IPS DF 6.9 (cell line): ENCODE results near the gene TPK1.
"Not testable (repeated sequence)": the region's sequence is repeated elsewhere in the genome, so short reads cannot be mapped to it uniquely, and the experiment has no call there.

Source experiments
- DNase-seq: peaks from one replicate; pipeline ENCODE4 v3.0.0-alpha.2; 2013; ENCODE audit warnings: low read depth, low spot score
- H3K27ac ChIP-seq: one replicate; pipeline ENCODE4 v1.5.1; 2013; ENCODE audit warnings: low read length, control low read depth
- H3K27me3 ChIP-seq: 2 replicates; pipeline ENCODE4 v1.6.1; 2013; ENCODE audit warnings: mild to moderate bottlenecking, low read length; ENCODE audit not compliant: control insufficient read depth, insufficient read depth
- H3K36me3 ChIP-seq: 2 replicates; pipeline ENCODE4 v1.6.1; 2013; ENCODE audit warnings: low read length; ENCODE audit not compliant: control insufficient read depth, insufficient read depth
- H3K4me1 ChIP-seq: 2 replicates; pipeline ENCODE4 v1.6.1; 2013; ENCODE audit warnings: low read length; ENCODE audit not compliant: control insufficient read depth, insufficient read depth
- H3K4me3 ChIP-seq: 2 replicates; pipeline ENCODE4 v1.5.1; 2013; ENCODE audit warnings: mild to moderate bottlenecking, low read length
- H3K9me3 ChIP-seq: 2 replicates; pipeline ENCODE4 v1.6.1; 2013; ENCODE audit warnings: low read length, inconsistent platforms; ENCODE audit not compliant: control insufficient read depth, insufficient read depth
- WGBS: extraction: QIAGEN DNeasy Blood & Tissue Kit; methylation state at CpG from one replicate; pipeline ENCODE4 v1.1.7; 2013; ENCODE audit warnings: mixed read lengths, missing lambda C conversion rate; ENCODE audit not compliant: insufficient read length, insufficient coverage; 5-methylcytosine and 5-hydroxymethylcytosine counted together

TPK1 gene

GRCh38 chr7:144800678-144801436 is 35.0 kb downstream of the TPK1 start:
- not testable (repeated sequence) for DNase-seq, H3K4me3 ChIP-seq, H3K27me3 ChIP-seq, H3K27ac ChIP-seq, H3K9me3 ChIP-seq, H3K36me3 ChIP-seq, H3K4me1 ChIP-seq
- whole genome bisulfite sequencing: no CpG with 5 or more reads among the region's 4 CpGs

DNA sequence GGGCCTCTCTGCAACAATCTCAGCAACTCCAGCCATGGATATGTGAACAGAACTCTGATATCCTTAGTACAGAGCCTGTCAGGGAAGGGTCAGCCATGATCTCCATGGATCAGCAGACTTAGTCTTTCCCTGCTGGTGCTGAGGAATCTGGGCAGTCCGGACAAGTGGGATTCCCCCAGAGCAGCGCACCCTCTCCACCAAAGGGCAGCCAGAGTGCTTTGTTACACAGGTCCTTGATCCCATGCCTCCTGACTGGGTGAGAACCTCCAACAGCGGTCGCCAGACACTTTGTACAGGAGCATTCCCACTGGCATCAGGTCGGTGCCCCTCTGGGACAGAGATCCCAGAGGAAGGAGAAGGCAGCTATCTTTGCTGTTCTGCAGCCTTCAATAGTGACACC is 38.9 kb downstream of the TPK1 start:
- DNase-seq: no peak
- WGBS: no CpG with 5 or more reads among the region's 5 CpGs
- H3K36me3 ChIP-seq: no peaks in the 10 kb centered on the region
- no peaks in the 10 kb centered on the region for H3K27me3 ChIP-seq
- no peaks in the 10 kb centered on the region for H3K4me1 ChIP-seq
- no peaks in the 10 kb centered on the region for H3K9me3 ChIP-seq
- no peak overlapping the region for H3K27ac ChIP-seq
- no peak overlapping the region for H3K4me3 ChIP-seq

DNA sequence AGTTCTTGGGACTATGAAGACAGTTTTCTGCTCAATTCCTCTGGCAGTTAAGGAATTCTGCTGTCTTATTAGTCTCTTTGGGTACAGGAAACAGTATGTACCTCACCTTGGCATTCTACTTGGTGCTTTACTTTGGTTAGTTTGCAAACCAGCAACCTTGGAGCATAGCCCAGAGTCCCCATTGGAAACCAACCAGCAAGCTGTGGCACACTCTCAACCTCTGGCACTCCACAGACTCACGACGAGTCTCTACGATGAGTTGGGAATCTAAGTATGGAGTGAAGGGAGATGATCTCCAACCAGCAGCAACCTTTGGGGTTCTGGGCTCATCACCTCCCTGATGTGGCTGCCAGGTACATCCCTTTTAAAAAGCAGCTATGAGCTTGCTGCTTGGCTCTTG is 43.8 kb downstream of the TPK1 start:
- H3K4me1 ChIP-seq: no peaks in the 10 kb centered on the region
- no peak overlapping the region for H3K27ac ChIP-seq
- no peak overlapping the region for H3K4me3 ChIP-seq
- no peaks in the 10 kb centered on the region for H3K27me3 ChIP-seq
- no CpG with 5 or more reads among the region's 3 CpGs for WGBS
- no peaks in the 10 kb centered on the region for H3K9me3 ChIP-seq
- no peaks in the 10 kb centered on the region for H3K36me3 ChIP-seq
- no peak for DNase-seq

- H3K27ac ChIP-seq: no peak overlapping the region
- no peaks in the 10 kb centered on the region for H3K36me3 ChIP-seq
- no peaks in the 10 kb centered on the region for H3K9me3 ChIP-seq
- no peak for DNase-seq
- no peaks in the 10 kb centered on the region for H3K4me1 ChIP-seq
- no CpG with 5 or more reads among the region's 2 CpGs for WGBS
- H3K4me3 ChIP-seq: no peak overlapping the region
- H3K27me3 ChIP-seq: no peaks in the 10 kb centered on the region
Measured at GRCh38 chr7:144791488-144791887, 44.4 kb downstream of the TPK1 start.

DNA sequence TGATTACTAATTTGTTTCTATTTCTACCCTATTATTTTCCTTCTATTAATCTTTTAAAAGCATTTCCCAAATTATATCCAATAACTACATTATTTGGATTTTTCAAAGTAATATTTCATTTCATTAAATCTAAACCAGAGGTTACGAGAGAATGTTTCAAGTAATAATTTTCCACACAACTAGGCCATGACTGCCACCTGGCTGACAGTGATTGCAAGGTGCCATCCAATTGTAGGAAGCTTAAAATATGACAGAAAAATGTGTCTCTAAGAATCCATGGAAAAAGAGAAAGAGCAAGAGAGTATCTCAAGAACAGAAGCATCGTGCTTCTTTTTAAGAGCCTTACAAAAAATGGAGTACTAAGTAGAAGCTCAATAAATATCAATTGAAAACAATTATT is 48.7 kb downstream of the TPK1 start:
- Histone ChIP-seq H3K27ac (no peak overlapping the region), H3K27me3 (no peaks in the 10 kb centered on the region), H3K36me3 (no peaks in the 10 kb centered on the region), H3K4me3 (no peak overlapping the region), H3K9me3 (no peaks in the 10 kb centered on the region), H3K4me1 (peaks cover 1% of the 10 kb centered on the region; the same call in 1 of the 2 replicates)
- DNase-seq: no peak
- WGBS: no CpG with 5 or more reads among the region's 2 CpGs

- no peaks in the 10 kb centered on the region for H3K27me3 ChIP-seq
- no peak overlapping the region for H3K4me3 ChIP-seq
- H3K9me3 ChIP-seq: no peaks in the 10 kb centered on the region
- no peak overlapping the region for H3K27ac ChIP-seq
- no CpG with 5 or more reads among the region's 2 CpGs for WGBS
- DNase-seq: no peak
- no peaks in the 10 kb centered on the region for H3K36me3 ChIP-seq
- H3K4me1 ChIP-seq: peaks cover 1% of the 10 kb centered on the region; the same call in 1 of the 2 replicates
Measured at GRCh38 chr7:144786522-144786921, 49.3 kb downstream of the TPK1 start.

GRCh38 chr7:144786079-144786478 is 49.8 kb downstream of the TPK1 start:
- Histone ChIP-seq H3K27me3 (no peaks in the 10 kb centered on the region), H3K27ac (no peak overlapping the region), H3K4me3 (no peak overlapping the region), H3K9me3 (no peaks in the 10 kb centered on the region), H3K4me1 (peaks cover 1% of the 10 kb centered on the region; the same call in 1 of the 2 replicates), H3K36me3 (no peaks in the 10 kb centered on the region)
- WGBS: no CpG with 5 or more reads among the region's 1 CpG
- DNase-seq: no peak

GRCh38 chr7:144785521-144785920 is 50.3 kb downstream of the TPK1 start:
- no CpG with 5 or more reads among the region's 1 CpG for WGBS
- no peak for DNase-seq
- Histone ChIP-seq H3K4me3 (no peak overlapping the region), H3K27ac (no peak overlapping the region), H3K36me3 (no peaks in the 10 kb centered on the region), H3K9me3 (no peaks in the 10 kb centered on the region), H3K4me1 (peaks cover 1% of the 10 kb centered on the region; the same call in 1 of the 2 replicates), H3K27me3 (no peaks in the 10 kb centered on the region)

GRCh38 chr7:144784943-144785342 is 50.9 kb downstream of the TPK1 start:
- H3K4me3 ChIP-seq: no peak overlapping the region
- peaks cover 1% of the 10 kb centered on the region; the same call in 1 of the 2 replicates for H3K4me1 ChIP-seq
- H3K27ac ChIP-seq: no peak overlapping the region
- WGBS: no CpG with 5 or more reads among the region's 3 CpGs
- no peaks in the 10 kb centered on the region for H3K36me3 ChIP-seq
- H3K9me3 ChIP-seq: no peaks in the 10 kb centered on the region
- no peaks in the 10 kb centered on the region for H3K27me3 ChIP-seq
- no peak for DNase-seq

- no CpG with 5 or more reads among the region's 2 CpGs for WGBS
- Histone ChIP-seq H3K36me3 (no peaks in the 10 kb centered on the region), H3K9me3 (no peaks in the 10 kb centered on the region)
Measured at GRCh38 chr7:144784441-144784840, 51.4 kb downstream of the TPK1 start.

DNA sequence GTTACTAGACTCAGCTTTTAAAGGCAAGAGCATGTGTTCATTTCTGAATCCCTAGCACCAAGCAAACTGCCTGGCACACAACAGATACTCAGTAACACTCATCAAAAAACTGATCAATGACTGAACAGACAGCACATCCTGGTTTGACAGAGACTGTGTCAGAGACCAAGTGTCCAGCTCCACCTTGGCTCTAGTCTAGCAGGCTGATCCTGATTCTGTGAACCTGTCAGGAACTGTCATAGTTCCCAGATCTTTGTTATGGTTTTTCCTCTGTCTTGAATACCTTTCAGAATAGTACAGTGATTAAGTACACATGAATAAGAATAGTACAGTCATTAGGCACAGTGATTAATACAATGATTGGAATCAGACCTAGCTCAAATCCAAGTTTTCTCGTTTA is 53.0 kb downstream of the TPK1 start:
- no peak overlapping the region for H3K27ac ChIP-seq
- WGBS: no CpG with 5 or more reads among the region's 1 CpG
- H3K36me3 ChIP-seq: no peaks in the 10 kb centered on the region
- H3K4me3 ChIP-seq: no peak overlapping the region
- no peak for DNase-seq
- no peaks in the 10 kb centered on the region for H3K9me3 ChIP-seq
- peaks cover 1% of the 10 kb centered on the region; the same call in 1 of the 2 replicates for H3K4me1 ChIP-seq
- no peaks in the 10 kb centered on the region for H3K27me3 ChIP-seq

More at GRCh38 chr7:144784441-144784840, 51.4 kb downstream of the TPK1 start:
- DNase-seq: no peak
- Histone ChIP-seq H3K27me3 (no peaks in the 10 kb centered on the region), H3K4me1 (peaks cover 1% of the 10 kb centered on the region; the same call in 1 of the 2 replicates), H3K4me3 (no peak overlapping the region), H3K27ac (no peak overlapping the region)
